H9 (cell line): ENCODE measurements around the gene DTNB. TPM values are rescaled to one million over a fixed set of nuclear protein-coding genes. Genes with fewer than 3 reads are reported as not detected.

Source experiments
- DNase-seq: peaks from one replicate; pipeline ENCODE4 v3.0.0-alpha.2; 2017
- H2AFZ ChIP-seq: one replicate; pipeline ENCODE4 v1.6.1; 2013; ENCODE audit warnings: mild to moderate bottlenecking, low read length, control low read depth, moderate library complexity
- H2AK5ac ChIP-seq: 2 replicates; pipeline ENCODE4 v1.6.1; 2013; ENCODE audit warnings: low read length, control low read depth, mixed read lengths; ENCODE audit not compliant: insufficient read length
- H2BK120ac ChIP-seq: one replicate; pipeline ENCODE4 v1.6.1; 2013; ENCODE audit warnings: low read depth, mild to moderate bottlenecking, low read length, control low read depth, inconsistent platforms; ENCODE audit not compliant: poor library complexity, severe bottlenecking
- H2BK12ac ChIP-seq: 2 replicates; pipeline ENCODE4 v1.6.1; 2013; ENCODE audit warnings: low read length, control low read depth, mixed read lengths, low read depth; ENCODE audit not compliant: insufficient read length
- H2BK15ac ChIP-seq: 2 replicates; pipeline ENCODE4 v1.6.1; 2013; ENCODE audit warnings: low read depth, low read length, control low read depth
- H2BK20ac ChIP-seq: one replicate; pipeline ENCODE4 v1.6.1; 2013; ENCODE audit warnings: low read depth, mild to moderate bottlenecking, low read length, control low read depth, inconsistent platforms; ENCODE audit not compliant: poor library complexity, severe bottlenecking
- H2BK5ac ChIP-seq: 2 replicates; pipeline ENCODE4 v1.6.1; 2013; ENCODE audit warnings: low read length, control low read depth, mixed read lengths; ENCODE audit not compliant: insufficient read length
- H3K14ac ChIP-seq: 2 replicates; pipeline ENCODE4 v1.6.1; 2013; ENCODE audit warnings: low read length, control low read depth; ENCODE audit not compliant: insufficient read depth
- H3K18ac ChIP-seq: 2 replicates; pipeline ENCODE4 v1.6.1; 2013; ENCODE audit warnings: low read depth, mild to moderate bottlenecking, mixed read lengths, low read length, control low read depth; ENCODE audit not compliant: insufficient read length
- H3K23ac ChIP-seq: 2 replicates; pipeline ENCODE4 v1.6.1; 2013; ENCODE audit warnings: low read length, control low read depth, mixed read lengths, low read depth; ENCODE audit not compliant: insufficient read length
- H3K23me2 ChIP-seq: 2 replicates; pipeline ENCODE4 v1.6.1; 2013; ENCODE audit warnings: low read depth, mild to moderate bottlenecking, mixed read lengths, low read length, control low read depth; ENCODE audit not compliant: insufficient read length, poor library complexity, severe bottlenecking
- H3K27ac ChIP-seq: 2 replicates; pipeline ENCODE4 v1.5.1; 2013; ENCODE audit warnings: low read length, control low read depth, mixed read lengths, low read depth; ENCODE audit not compliant: insufficient read length
- H3K27me3 ChIP-seq: 2 replicates; pipeline ENCODE4 v1.6.1; 2013; ENCODE audit warnings: low read length, control low read depth, inconsistent platforms; ENCODE audit not compliant: insufficient read depth
- H3K4ac ChIP-seq: 2 replicates; pipeline ENCODE4 v1.6.1; 2013; ENCODE audit warnings: low read depth, mild to moderate bottlenecking, control low read depth, inconsistent platforms, low read length, moderate library complexity
- H3K4me1 ChIP-seq: 2 replicates; pipeline ENCODE4 v1.6.1; 2013; ENCODE audit warnings: low read length, control low read depth, inconsistent platforms; ENCODE audit not compliant: insufficient read depth
- H3K4me2 ChIP-seq: 2 replicates; pipeline ENCODE4 v1.6.1; 2013; ENCODE audit warnings: low read length, control low read depth, mixed read lengths; ENCODE audit not compliant: insufficient read length, insufficient read depth
- H3K56ac ChIP-seq: 2 replicates; pipeline ENCODE4 v1.6.1; 2013; ENCODE audit warnings: low read depth, mild to moderate bottlenecking, mixed read lengths, low read length, control low read depth; ENCODE audit not compliant: insufficient read length
- H3K79me1 ChIP-seq: 2 replicates; pipeline ENCODE4 v1.6.1; 2013; ENCODE audit warnings: low read depth, mild to moderate bottlenecking, moderate library complexity, low read length, control low read depth, inconsistent platforms; ENCODE audit not compliant: insufficient read depth, poor library complexity, severe bottlenecking
- H3K79me2 ChIP-seq: 2 replicates; pipeline ENCODE4 v1.6.1; 2013; ENCODE audit warnings: low read length, control low read depth, inconsistent platforms; ENCODE audit not compliant: insufficient read depth
- H3K9ac ChIP-seq: 2 replicates; pipeline ENCODE4 v1.6.1; 2013; ENCODE audit warnings: low read length, control low read depth, mixed read lengths; ENCODE audit not compliant: insufficient read length; ENCODE audit errors: extremely low read depth
- H3K9me3 ChIP-seq: one replicate; pipeline ENCODE4 v1.6.1; 2013; ENCODE audit warnings: low read depth, low read length, inconsistent platforms; ENCODE audit not compliant: control insufficient read depth
- H3T11ph ChIP-seq: one replicate; pipeline ENCODE4 v1.6.1; 2013; ENCODE audit warnings: mild to moderate bottlenecking, low read length, control low read depth, inconsistent platforms
- H4K20me1 ChIP-seq: one replicate; pipeline ENCODE4 v1.6.1; 2013; ENCODE audit not compliant: control insufficient read depth, insufficient read length, insufficient read depth
- H4K5ac ChIP-seq: 2 replicates; pipeline ENCODE4 v1.6.1; 2013; ENCODE audit warnings: low read depth, mild to moderate bottlenecking, mixed read lengths, low read length, control low read depth; ENCODE audit not compliant: insufficient read length
- H4K8ac ChIP-seq: replicated peaks from 2 replicates; pipeline ENCODE4 v1.6.1; 2013; ENCODE audit warnings: low read length, control low read depth, mixed read lengths, low read depth; ENCODE audit not compliant: insufficient read length
- H4K91ac ChIP-seq: 2 replicates; pipeline ENCODE4 v1.6.1; 2013; ENCODE audit warnings: low read depth, mild to moderate bottlenecking, moderate library complexity, mixed read lengths, low read length, control low read depth; ENCODE audit not compliant: insufficient read length
- H3K27ac Mint-ChIP-seq, 3 experiments: 2 replicates in 2 of 3; 3 replicates in 1 of 3; pipeline ENCODE4 v1.8.0; 2020 to 2021; ENCODE audit warnings: mixed read lengths in 3 of 3, mild to moderate bottlenecking in 1 of 3, moderate library complexity in 1 of 3
- H3K27me3 Mint-ChIP-seq: 2 replicates; pipeline ENCODE4 v1.8.0; 2021; ENCODE audit warnings: low read depth, mild to moderate bottlenecking, moderate library complexity, mixed read lengths
- H3K36me3 Mint-ChIP-seq, 3 experiments: 2 replicates in 2 of 3; 3 replicates in 1 of 3; pipeline ENCODE4 v1.8.0; 2020 to 2021; ENCODE audit warnings: low read depth in 3 of 3, mixed read lengths in 3 of 3; ENCODE audit not compliant: insufficient read depth in 1 of 3
- H3K4me1 Mint-ChIP-seq, 2 experiments: 2 replicates each; pipeline ENCODE4 v1.8.0; 2020; ENCODE audit warnings: mixed read lengths in 2 of 2
- H3K4me3 Mint-ChIP-seq, 2 experiments: 2 replicates in 1 of 2; 3 replicates in 1 of 2; pipeline ENCODE4 v1.8.0; 2020 to 2021; ENCODE audit warnings: mild to moderate bottlenecking in 2 of 2, mixed read lengths in 2 of 2, moderate library complexity in 1 of 2
- H3K9me3 Mint-ChIP-seq, 2 experiments: 2 replicates in 1 of 2; 3 replicates in 1 of 2; pipeline ENCODE4 v1.8.0; 2020; ENCODE audit warnings: mild to moderate bottlenecking in 2 of 2, mixed read lengths in 2 of 2, moderate library complexity in 1 of 2
- CTCF ChIP-seq: fragments of 200-600 bp; sonication (generic); conservative IDR thresholded peaks from 3 replicates; pipeline ENCODE4 v1.8.0; 2021; ENCODE audit warnings: antibody characterized with exemption, mild to moderate bottlenecking
- WGBS: extraction: QIAGEN DNeasy Blood & Tissue Kit; methylation state at CpG from one replicate; pipeline ENCODE4 v1.1.7; 2013; ENCODE audit warnings: missing lambda C conversion rate, low lambda C conversion rate, mixed read lengths; ENCODE audit not compliant: insufficient read length; ENCODE audit errors: extremely low coverage; 5-methylcytosine and 5-hydroxymethylcytosine counted together
- total RNA-seq: library from RNA; stranded (reverse); gene quantifications from 2 replicates; pipeline ENCODE4 v1.2.1, GENCODE V29; 2021

DTNB gene
- total RNA-seq, 1 experiment from 2014 or later = 26.7 TPM

- DNase-seq = no peak
- TF ChIP-seq CTCF = no peak
- no peak overlapping the region for H2AFZ ChIP-seq
These were observed 52.7 kb downstream of the DTNB start for GRCh38 chr2:25620711-25621110.

More at GRCh38 chr2:25620711-25621110, 52.7 kb downstream of the DTNB start:
- Histone ChIP-seq H2BK20ac (no peak overlapping the region), H3K27ac (no peak overlapping the region), H3K56ac (no peak overlapping the region), H3K79me1 (no peaks in the 10 kb centered on the region), H3T11ph (no peak overlapping the region), H3K4ac (no peak overlapping the region), H2BK12ac (no peak overlapping the region), H2BK120ac (no peak overlapping the region), H2AK5ac (no peak overlapping the region), H3K79me2 (no peaks in the 10 kb centered on the region), H3K9me3 (no peaks in the 10 kb centered on the region), H3K4me1 (no peaks in the 10 kb centered on the region), H3K23ac (no peak overlapping the region), H3K27me3 (no peaks in the 10 kb centered on the region), H4K20me1 (no peaks in the 10 kb centered on the region), H3K18ac (no peak overlapping the region), H3K14ac (no peak overlapping the region), H2BK15ac (no peak overlapping the region), H2BK5ac (no peak overlapping the region), H3K4me2 (no peak overlapping the region), H4K5ac (no peak overlapping the region), H4K8ac (no peak overlapping the region), H3K9ac (no peak overlapping the region), H3K23me2 (no peaks in the 10 kb centered on the region), H4K91ac (no peak overlapping the region)
- H3K36me3 Mint-ChIP-seq = peaks cover 10 to 33% (median 19%) of the 10 kb centered on the region in 3 experiments; a peak in 5 of 7 replicates
- H3K4me3 Mint-ChIP-seq = no peak overlapping the region
- H3K4me1 Mint-ChIP-seq = peaks cover 4 to 6% of the 10 kb centered on the region in 2 experiments
- no peaks in the 10 kb centered on the region for H3K9me3 Mint-ChIP-seq
- H3K27me3 Mint-ChIP-seq = no peaks in the 10 kb centered on the region; the same call in 1 of the 2 replicates
- no CpG with 5 or more reads among the region's 4 CpGs for WGBS
- no peak overlapping the region for H3K27ac Mint-ChIP-seq
